Measurements from ENCODE around the gene MATR3.
"Not testable (repeated sequence)": the region's sequence is repeated elsewhere in the genome, so short reads cannot be mapped to it uniquely, and the experiment has no call there.

The MATR3 gene

GRCh38 chr5:139293507-139294373 is at the start of gene MATR3:
MATR3 (plus strand) TSS chr5:139293740; CDS start chr5:139307416, 13,676 bp downstream.
- DNase-seq, result peak; percentile 90 to 97

GRCh38 chr5:139245637-139246339 is 47.8 kb upstream of the MATR3 start:
- no peak for DNase-seq

GRCh38 chr5:139246394-139246793 is 47.1 kb upstream of the MATR3 start:
- DNase-seq, result no peak

- DNase-seq, result no peak
Observed at GRCh38 chr5:139248826-139249453, 44.6 kb upstream of the MATR3 start.

GRCh38 chr5:139251281-139251687 is 42.3 kb upstream of the MATR3 start:
- DNase-seq, result no peak

GRCh38 chr5:139251695-139252288 is 41.7 kb upstream of the MATR3 start:
- DNase-seq, result no peak

- no peak for DNase-seq
Observed at GRCh38 chr5:139253115-139253514, 40.4 kb upstream of the MATR3 start.

- no peak for DNase-seq
Observed at GRCh38 chr5:139256820-139257219, 36.7 kb upstream of the MATR3 start.

GRCh38 chr5:139262059-139262741 is 31.3 kb upstream of the MATR3 start:
- DNase-seq, result no peak

GRCh38 chr5:139262742-139263445 is 30.6 kb upstream of the MATR3 start:
- peak; percentile 82 to 94 for DNase-seq

GRCh38 chr5:139263536-139263935 is 30.0 kb upstream of the MATR3 start:
- no peak for DNase-seq

- DNase-seq, result no peak
Observed at GRCh38 chr5:139263946-139264345, 29.6 kb upstream of the MATR3 start.

- no peak for DNase-seq
Observed at GRCh38 chr5:139265001-139265400, 28.5 kb upstream of the MATR3 start.

GRCh38 chr5:139266236-139266635 is 27.3 kb upstream of the MATR3 start:
- DNase-seq, result no peak

- no peak for DNase-seq
Observed at GRCh38 chr5:139267481-139267880, 26.1 kb upstream of the MATR3 start.

GRCh38 chr5:139268364-139269202 is 25.0 kb upstream of the MATR3 start:
- no peak for DNase-seq

GRCh38 chr5:139270718-139271117 is 22.8 kb upstream of the MATR3 start:
- not testable (repeated sequence) for DNase-seq

GRCh38 chr5:139271201-139272027 is 22.1 kb upstream of the MATR3 start:
- DNase-seq, result peak in 1 of 2 experiments; percentile 53

- no peak for DNase-seq
Observed at GRCh38 chr5:139272471-139273321, 20.8 kb upstream of the MATR3 start.

Data from NCI-H446 (cell line).